Hematopoietic multipotent progenitor cell treated with erythropoietin and hydrocortisone succinate and interleukin-3 and kit ligand, for 6 days (in vitro differentiated cells): Measurements from ENCODE around the gene TP53I11.

Experiments
- DNase-seq: peaks from one replicate; pipeline ENCODE4 v3.0.0-alpha.2; 2015

TP53I11 gene

GRCh38 chr11:44950625-44951476 lies at the start of gene TP53I11:
Gene TP53I11 (minus strand): TSS chr11:44950883. CDS start chr11:44938335, 12,548 bp downstream.
- DNase-seq: peak; percentile 70

- DNase-seq: no peak
Measured at GRCh38 chr11:44999068-44999467, 48.4 kb upstream of the TP53I11 start.

GRCh38 chr11:44998051-44998450 lies 47.4 kb upstream of the TP53I11 start:
- DNase-seq: no peak

GRCh38 chr11:44997566-44997965 lies 46.9 kb upstream of the TP53I11 start:
- DNase-seq: no peak

GRCh38 chr11:44994753-44995152 lies 44.1 kb upstream of the TP53I11 start:
- no peak for DNase-seq

GRCh38 chr11:44993971-44994704 lies 43.5 kb upstream of the TP53I11 start:
- no peak for DNase-seq

- DNase-seq: no peak
Measured at GRCh38 chr11:44992774-44993173, 42.1 kb upstream of the TP53I11 start.

- no peak for DNase-seq
Measured at GRCh38 chr11:44992181-44992582, 41.5 kb upstream of the TP53I11 start.

GRCh38 chr11:44990665-44991064 lies 40.0 kb upstream of the TP53I11 start:
- no peak for DNase-seq

- no peak for DNase-seq
Measured at GRCh38 chr11:44989831-44990566, 39.3 kb upstream of the TP53I11 start.

- no peak for DNase-seq
Measured at GRCh38 chr11:44988981-44989635, 38.4 kb upstream of the TP53I11 start.

- DNase-seq: no peak
Measured at GRCh38 chr11:44988111-44988510, 37.4 kb upstream of the TP53I11 start.

- DNase-seq: no peak
Measured at GRCh38 chr11:44987506-44987905, 36.8 kb upstream of the TP53I11 start.

GRCh38 chr11:44986315-44986714 lies 35.6 kb upstream of the TP53I11 start:
- DNase-seq: no peak

GRCh38 chr11:44985721-44986120 lies 35.0 kb upstream of the TP53I11 start:
- no peak for DNase-seq

GRCh38 chr11:44983786-44984185 lies 33.1 kb upstream of the TP53I11 start:
- DNase-seq: no peak

GRCh38 chr11:44982496-44983062 lies 31.9 kb upstream of the TP53I11 start:
- DNase-seq: no peak

- peak; percentile 26 for DNase-seq
Measured at GRCh38 chr11:44980533-44981427, 30.1 kb upstream of the TP53I11 start.

- no peak for DNase-seq
Measured at GRCh38 chr11:44979543-44980399, 29.1 kb upstream of the TP53I11 start.

GRCh38 chr11:44978961-44979331 lies 28.3 kb upstream of the TP53I11 start:
- no peak for DNase-seq
